HG03565 (cell line): ENCODE results near the gene NWD2.
"Not testable (repeated sequence)": the region's sequence is repeated elsewhere in the genome, so short reads cannot be mapped to it uniquely, and the experiment has no call there.

Source experiments
- ATAC-seq: cut with Tn5 transposase; IDR thresholded peaks from one replicate; pipeline ENCODE4 v1.9.1; 2021; ENCODE audit warnings: mild to moderate bottlenecking, moderate library complexity; ENCODE audit not compliant: unreplicated experiment

Gene NWD2

DNA sequence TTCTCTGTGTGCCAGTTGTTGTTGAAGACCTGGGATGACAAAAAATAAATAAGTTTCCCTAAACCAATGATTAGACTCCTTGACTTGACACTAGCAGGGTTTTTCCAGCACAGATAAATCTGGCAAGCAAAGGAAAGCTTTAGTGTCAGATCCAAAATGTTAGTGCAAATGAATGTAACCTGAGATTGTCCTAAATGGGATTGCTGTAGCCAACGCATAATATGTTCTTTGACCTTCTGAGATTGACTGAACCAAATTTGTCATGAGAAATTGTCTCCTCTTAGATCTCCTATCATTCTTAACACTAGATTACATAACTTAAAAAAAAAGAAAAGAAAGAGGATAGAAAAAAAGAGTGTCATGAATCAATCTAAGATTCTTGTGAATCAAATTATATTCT lies 245.2 kb downstream of the NWD2 start:
- ATAC-seq = no peak

DNA sequence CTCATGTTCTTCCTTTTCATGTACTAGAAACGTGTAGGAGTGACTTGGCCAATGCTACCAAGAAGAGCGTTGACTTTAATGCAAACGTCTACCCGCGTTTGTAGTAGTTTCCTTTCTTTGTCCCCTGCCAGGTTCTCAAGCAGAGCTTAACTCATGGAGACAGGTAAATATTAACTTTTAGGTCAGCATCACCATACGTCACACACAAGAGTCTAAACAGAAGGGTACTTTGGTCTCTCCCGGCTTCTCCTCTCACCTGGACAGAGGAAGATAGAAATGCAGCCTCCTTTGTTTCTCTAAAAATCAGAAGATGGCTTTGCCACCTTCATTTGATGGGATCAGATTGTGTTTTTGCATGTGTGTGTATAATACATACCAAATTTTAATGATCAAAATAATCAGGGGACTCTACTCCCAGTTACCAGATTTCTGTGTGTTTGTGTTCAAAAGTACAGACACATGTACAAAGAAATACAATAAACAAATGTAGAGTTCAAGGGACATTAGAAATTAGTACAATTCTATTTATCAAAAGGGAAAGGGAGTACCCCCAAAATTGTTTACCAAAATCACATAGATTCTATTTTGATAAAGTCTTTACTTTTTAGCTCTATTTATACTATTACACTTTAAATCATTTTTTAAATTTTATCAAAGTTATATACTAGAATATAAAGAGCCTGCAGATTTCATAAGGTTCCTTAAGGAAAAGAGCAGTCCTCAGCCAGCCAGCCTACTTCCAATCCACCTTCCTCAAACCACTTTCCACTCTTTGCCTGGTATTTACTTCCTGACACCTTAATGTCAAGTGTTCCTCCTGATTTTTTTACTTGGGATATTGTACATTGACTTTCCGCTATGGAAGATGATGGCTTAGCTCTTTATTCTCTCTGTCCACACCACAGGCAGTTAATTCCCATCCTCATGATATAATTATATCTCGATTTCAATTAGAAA lies 246.1 kb downstream of the NWD2 start:
- no peak for ATAC-seq

DNA sequence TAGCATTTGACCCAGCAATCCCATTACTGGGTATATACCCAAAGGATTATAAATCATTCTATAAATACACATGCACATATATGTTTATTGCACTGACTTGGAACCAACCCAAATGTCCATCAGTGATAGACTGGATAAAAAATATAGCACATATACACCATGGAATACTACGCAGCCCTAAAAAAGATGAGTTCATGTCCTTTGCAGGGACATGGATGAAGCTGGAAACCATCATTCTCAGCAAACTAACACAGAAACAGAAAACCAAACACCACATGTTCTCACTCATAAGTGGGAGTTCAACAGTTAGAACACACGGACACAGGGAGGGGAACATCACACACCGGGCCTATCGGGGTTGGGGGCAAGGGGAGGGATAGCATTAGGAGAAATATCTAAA lies 250.8 kb downstream of the NWD2 start:
- ATAC-seq = not testable (repeated sequence)
